ENCODE results near the gene SESTD1. TPM values are rescaled to one million over a fixed set of nuclear protein-coding genes. Genes with fewer than 3 reads are reported as not detected.

The SESTD1 gene
- total and polyA plus RNA-seq, 2 of the 13 experiments (the other 11 are each of a cell fraction or from before 2014, with no cell fraction given): 74.4 to 101 TPM

DNA sequence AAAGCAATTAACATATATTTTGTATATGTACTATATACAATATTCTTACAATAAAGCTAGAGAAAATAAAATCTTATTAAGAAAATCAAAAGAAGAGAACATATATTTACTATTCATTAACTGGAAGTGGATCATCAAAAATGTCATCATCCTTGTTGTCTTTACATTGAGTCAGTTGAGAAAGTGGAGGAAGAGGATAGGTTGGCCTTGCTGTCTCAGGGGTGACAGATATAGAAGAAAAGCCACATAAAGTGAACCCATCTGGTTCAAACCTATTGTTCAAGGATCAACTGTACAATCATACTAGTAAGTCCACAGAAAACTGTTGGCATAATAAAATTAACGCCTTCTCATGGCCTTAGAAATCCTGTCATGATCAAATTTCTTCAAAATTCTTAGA lies 26.6 kb downstream of the SESTD1 start (continued):
- TF ChIP-seq AKAP8 (CRISPR knock-in tag; IDR thresholded peaks at IDR 0.05) (no peak), MEIS2 (CRISPR knock-in tag; IDR thresholded peaks at IDR 0.05) (no peak), ZNF850 (CRISPR knock-in tag; conservative IDR thresholded peaks at IDR 0.05) (no peak), BHLHE40 (IDR thresholded peaks at IDR 0.05; ENCODE audit: low read length) (no peak), CEBPG (CRISPR knock-in tag; IDR thresholded peaks at IDR 0.05) (peak; percentile 36), EEA1 (CRISPR knock-in tag; IDR thresholded peaks at IDR 0.05; ENCODE audit: borderline replicate concordance) (no peak), SOX6 (IDR thresholded peaks at IDR 0.05) (no peak), SOX6 (CRISPR knock-in tag; IDR thresholded peaks at IDR 0.05) (peak; percentile 15; the same call in 1 of the 2 replicates), NFYC (CRISPR knock-in tag; IDR thresholded peaks at IDR 0.05) (no peak), ZNF737 (CRISPR knock-in tag; IDR thresholded peaks at IDR 0.05; ENCODE audit: borderline replicate concordance) (no peak), TBX2 (CRISPR knock-in tag; IDR thresholded peaks at IDR 0.05; ENCODE audit: borderline replicate concordance) (no peak), ZNF652 (CRISPR knock-in tag; IDR thresholded peaks at IDR 0.05; ENCODE audit: borderline replicate concordance, low read depth) (0 out of 2 replicates have a peak, but pooled peaks have one; percentile 0), ZNF205 (CRISPR knock-in tag; IDR thresholded peaks at IDR 0.05) (no peak), NR2C2 (CRISPR knock-in tag; IDR thresholded peaks at IDR 0.05; ENCODE audit: borderline replicate concordance) (no peak), TOPORS (CRISPR knock-in tag; IDR thresholded peaks at IDR 0.05) (no peak), RNF2 (conservative IDR thresholded peaks at IDR 0.05; ENCODE audit: low read depth) (no peak), NR2F1 (CRISPR knock-in tag; IDR thresholded peaks at IDR 0.05) (no peak), HDAC2 (CRISPR knock-in tag; IDR thresholded peaks at IDR 0.05) (no peak), CREB1 (IDR thresholded peaks at IDR 0.05) (no peak), CREB1 (CRISPR knock-in tag; IDR thresholded peaks at IDR 0.05) (0 out of 2 replicates have a peak, but pooled peaks have one; percentile 3), PHF5A (CRISPR knock-in tag; IDR thresholded peaks at IDR 0.05; ENCODE audit: low read depth, unreplicated experiment) (no peak), RXRB (CRISPR knock-in tag; IDR thresholded peaks at IDR 0.05; ENCODE audit: borderline replicate concordance) (peak; percentile 18; the same call in 1 of the 2 replicates), SSRP1 (CRISPR knock-in tag; IDR thresholded peaks at IDR 0.05) (no peak), MIER2 (CRISPR knock-in tag; IDR thresholded peaks at IDR 0.05) (no peak), HOXA5 (CRISPR knock-in tag; IDR thresholded peaks at IDR 0.05) (0 out of 2 replicates have a peak, but pooled peaks have one; percentile 31)
- TF ChIP-seq, protein P1, sequence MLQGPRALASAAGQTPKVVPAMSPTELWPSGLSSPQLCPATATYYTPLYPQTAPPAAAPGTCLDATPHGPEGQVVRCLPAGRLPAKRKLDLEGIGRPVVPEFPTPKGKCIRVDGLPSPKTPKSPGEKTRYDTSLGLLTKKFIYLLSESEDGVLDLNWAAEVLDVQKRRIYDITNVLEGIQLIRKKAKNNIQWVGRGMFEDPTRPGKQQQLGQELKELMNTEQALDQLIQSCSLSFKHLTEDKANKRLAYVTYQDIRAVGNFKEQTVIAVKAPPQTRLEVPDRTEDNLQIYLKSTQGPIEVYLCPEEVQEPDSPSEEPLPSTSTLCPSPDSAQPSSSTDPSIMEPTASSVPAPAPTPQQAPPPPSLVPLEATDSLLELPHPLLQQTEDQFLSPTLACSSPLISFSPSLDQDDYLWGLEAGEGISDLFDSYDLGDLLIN (CRISPR knock-in tag; IDR thresholded peaks at IDR 0.05; ENCODE audit: borderline replicate concordance): no peak
- TF ChIP-seq, protein P2, sequence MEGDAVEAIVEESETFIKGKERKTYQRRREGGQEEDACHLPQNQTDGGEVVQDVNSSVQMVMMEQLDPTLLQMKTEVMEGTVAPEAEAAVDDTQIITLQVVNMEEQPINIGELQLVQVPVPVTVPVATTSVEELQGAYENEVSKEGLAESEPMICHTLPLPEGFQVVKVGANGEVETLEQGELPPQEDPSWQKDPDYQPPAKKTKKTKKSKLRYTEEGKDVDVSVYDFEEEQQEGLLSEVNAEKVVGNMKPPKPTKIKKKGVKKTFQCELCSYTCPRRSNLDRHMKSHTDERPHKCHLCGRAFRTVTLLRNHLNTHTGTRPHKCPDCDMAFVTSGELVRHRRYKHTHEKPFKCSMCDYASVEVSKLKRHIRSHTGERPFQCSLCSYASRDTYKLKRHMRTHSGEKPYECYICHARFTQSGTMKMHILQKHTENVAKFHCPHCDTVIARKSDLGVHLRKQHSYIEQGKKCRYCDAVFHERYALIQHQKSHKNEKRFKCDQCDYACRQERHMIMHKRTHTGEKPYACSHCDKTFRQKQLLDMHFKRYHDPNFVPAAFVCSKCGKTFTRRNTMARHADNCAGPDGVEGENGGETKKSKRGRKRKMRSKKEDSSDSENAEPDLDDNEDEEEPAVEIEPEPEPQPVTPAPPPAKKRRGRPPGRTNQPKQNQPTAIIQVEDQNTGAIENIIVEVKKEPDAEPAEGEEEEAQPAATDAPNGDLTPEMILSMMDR (CRISPR knock-in tag; IDR thresholded peaks at IDR 0.05): no peak
- TF ChIP-seq, protein P3, sequence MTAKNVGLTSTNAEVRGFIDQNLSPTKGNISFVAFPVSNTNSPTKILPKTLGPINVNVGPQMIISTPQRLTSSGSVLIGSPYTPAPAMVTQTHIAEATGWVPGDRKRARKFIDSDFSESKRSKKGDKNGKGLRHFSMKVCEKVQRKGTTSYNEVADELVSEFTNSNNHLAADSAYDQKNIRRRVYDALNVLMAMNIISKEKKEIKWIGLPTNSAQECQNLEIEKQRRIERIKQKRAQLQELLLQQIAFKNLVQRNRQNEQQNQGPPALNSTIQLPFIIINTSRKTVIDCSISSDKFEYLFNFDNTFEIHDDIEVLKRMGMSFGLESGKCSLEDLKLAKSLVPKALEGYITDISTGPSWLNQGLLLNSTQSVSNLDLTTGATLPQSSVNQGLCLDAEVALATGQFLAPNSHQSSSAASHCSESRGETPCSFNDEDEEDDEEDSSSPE (CRISPR knock-in tag; IDR thresholded peaks at IDR 0.05): no peak
- TF ChIP-seq, protein P4, sequence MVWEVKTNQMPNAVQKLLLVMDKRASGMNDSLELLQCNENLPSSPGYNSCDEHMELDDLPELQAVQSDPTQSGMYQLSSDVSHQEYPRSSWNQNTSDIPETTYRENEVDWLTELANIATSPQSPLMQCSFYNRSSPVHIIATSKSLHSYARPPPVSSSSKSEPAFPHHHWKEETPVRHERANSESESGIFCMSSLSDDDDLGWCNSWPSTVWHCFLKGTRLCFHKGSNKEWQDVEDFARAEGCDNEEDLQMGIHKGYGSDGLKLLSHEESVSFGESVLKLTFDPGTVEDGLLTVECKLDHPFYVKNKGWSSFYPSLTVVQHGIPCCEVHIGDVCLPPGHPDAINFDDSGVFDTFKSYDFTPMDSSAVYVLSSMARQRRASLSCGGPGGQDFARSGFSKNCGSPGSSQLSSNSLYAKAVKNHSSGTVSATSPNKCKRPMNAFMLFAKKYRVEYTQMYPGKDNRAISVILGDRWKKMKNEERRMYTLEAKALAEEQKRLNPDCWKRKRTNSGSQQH (CRISPR knock-in tag; IDR thresholded peaks at IDR 0.05; ENCODE audit: low read depth): no peak

Measured in HepG2 (cell line).